Endothelial cell of umbilical vein (primary cell): ENCODE measurements around the gene PLXNB3. TPM values are rescaled to one million over a fixed set of nuclear protein-coding genes. Genes with fewer than 3 reads are reported as not detected.

Experiments
- BruUV-seq: library from RNA; stranded (reverse); fragments of 400-500 nt; replicated peaks from 2 replicates; lab custom pipeline; 2021; lab: Mats Ljungman, UMichigan
- CTCF ChIA-PET: fragments of 300-600, 350-600 bp; sonication (Branson Sonifier 250); formaldehyde crosslinking; loops from one replicate; lab custom pipeline; 2021; ENCODE audit warnings: antibody characterized with exemption, inconsistent platforms; lab: Charles Lee
- POLR2A ChIA-PET: fragments of 300-600, 350-600 bp; sonication (Branson Sonifier 250); formaldehyde crosslinking; loops from one replicate; lab custom pipeline; 2021; ENCODE audit warnings: antibody characterized with exemption, inconsistent platforms; lab: Charles Lee
- DNase-seq: peaks from one replicate; pipeline ENCODE4 v3.0.0-alpha.2; 2011; ENCODE audit warnings: low read depth, low spot score
- FAIRE-seq: peaks from 2 replicates; lab custom pipeline; 2011; peaks lifted over from hg19 to GRCh38; lab: Jason Lieb, UNC
- H2AFZ ChIP-seq: 2 replicates; pipeline ENCODE4 v1.6.0; 2012; ENCODE audit warnings: low read depth, low read length, control low read depth, inconsistent platforms
- H3K27ac ChIP-seq: 2 replicates; pipeline ENCODE4 v1.5.1; 2011; ENCODE audit warnings: low read depth, mild to moderate bottlenecking, control low read depth, low read length, moderate library complexity; ENCODE audit not compliant: insufficient read depth
- H3K27me3 ChIP-seq, 2 experiments: 2 replicates each; pipeline versions ENCODE4 v1.6.0 to v1.6.1; 2011; ENCODE audit warnings: low read length in 2 of 2, mixed read lengths in 1 of 2; ENCODE audit not compliant: control insufficient read depth in 2 of 2, insufficient read depth in 2 of 2
- H3K36me3 ChIP-seq, 2 experiments: 2 replicates in 1 of 2; 3 replicates in 1 of 2; pipeline ENCODE4 v1.5.1; 2011; ENCODE audit warnings: low read length in 2 of 2, mild to moderate bottlenecking in 1 of 2, moderate library complexity in 1 of 2; ENCODE audit not compliant: control insufficient read depth in 2 of 2, insufficient read depth in 2 of 2; ENCODE audit errors: extremely low read depth in 1 of 2
- H3K4me1 ChIP-seq: 3 replicates; pipeline ENCODE4 v1.5.1; 2011; ENCODE audit warnings: mild to moderate bottlenecking, low read length; ENCODE audit not compliant: control insufficient read depth, insufficient read depth; ENCODE audit errors: extremely low read depth
- H3K4me2 ChIP-seq: 2 replicates; pipeline ENCODE4 v1.6.1; 2011; ENCODE audit warnings: low read length, control low read depth, mixed read lengths; ENCODE audit not compliant: insufficient read depth
- H3K4me3 ChIP-seq, 3 experiments: fragments of 200-600 bp in 1 of 3; sonication (generic), shearing (Covaris generic) in 1 of 3; replicated peaks in 1 of 3; 2 replicates each; pipeline ENCODE4 v1.5.1; 2011 to 2016; ENCODE audit warnings: control low read depth in 3 of 3, low read length in 3 of 3, mild to moderate bottlenecking in 2 of 3, inconsistent platforms in 1 of 3, low read depth in 1 of 3, moderate library complexity in 1 of 3; ENCODE audit not compliant: insufficient read depth in 1 of 3
- H3K79me2 ChIP-seq: 2 replicates; pipeline ENCODE4 v1.6.0; 2012; ENCODE audit warnings: low read length, inconsistent platforms; ENCODE audit not compliant: control insufficient read depth, insufficient read depth
- H3K9ac ChIP-seq: replicated peaks from 2 replicates; pipeline ENCODE3; 2011; ENCODE audit warnings: low read length, control low read depth; ENCODE audit not compliant: insufficient read depth; ENCODE audit errors: extremely low read depth
- H3K9me1 ChIP-seq: replicated peaks from 3 replicates; pipeline ENCODE4 v1.6.0; 2011; ENCODE audit warnings: mild to moderate bottlenecking, low read length; ENCODE audit not compliant: control insufficient read depth, insufficient read depth; ENCODE audit errors: extremely low read depth
- H3K9me3 ChIP-seq: replicated peaks from 2 replicates; pipeline ENCODE4 v1.5.1; 2012; ENCODE audit warnings: low read length, inconsistent platforms; ENCODE audit not compliant: control insufficient read depth, insufficient read depth
- H4K20me1 ChIP-seq: replicated peaks from 2 replicates; pipeline ENCODE3; 2011; ENCODE audit warnings: mild to moderate bottlenecking, low read length; ENCODE audit not compliant: control insufficient read depth, insufficient read depth; ENCODE audit errors: extremely low read depth
- CTCF ChIP-seq, 2 donors: IDR thresholded peaks; 1 replicate in 1 of 2; 2 replicates in 1 of 2; pipeline ENCODE4 v1.5.1; 2011; ENCODE audit warnings: low read length in 2 of 2, mild to moderate bottlenecking in 2 of 2, moderate library complexity in 2 of 2, control low read depth in 1 of 2, inconsistent platforms in 1 of 2, low read depth in 1 of 2; ENCODE audit not compliant: insufficient read depth in 1 of 2; ENCODE audit errors: extremely low read depth in 1 of 2
- EZH2 ChIP-seq: IDR thresholded peaks from 2 replicates; pipeline ENCODE4 v1.6.1; 2012; ENCODE audit warnings: borderline replicate concordance, low read depth, mild to moderate bottlenecking, moderate library complexity, low read length, inconsistent platforms; ENCODE audit not compliant: severe bottlenecking
- JUN ChIP-seq: IDR thresholded peaks from 2 replicates; pipeline ENCODE4 v1.6.1; 2011; ENCODE audit warnings: borderline replicate concordance, low read depth; ENCODE audit not compliant: insufficient read length, insufficient read depth
- MYC ChIP-seq: IDR thresholded peaks from one replicate; pipeline ENCODE4 v1.6.1; 2011; ENCODE audit warnings: mild to moderate bottlenecking, low read depth, low read length
- POLR2A ChIP-seq: IDR thresholded peaks from 2 replicates; pipeline ENCODE4 v1.6.1; 2012; ENCODE audit warnings: low read depth, mild to moderate bottlenecking, control low read depth, low read length
- dilution Hi-C: fragments of 300-500 bp; cut with MboI; formaldehyde crosslinking; loops from one replicate; pipeline ENCODE4 v1.15.0; 2019; ENCODE audit warnings: low sequenced_read_pairs; ENCODE audit not compliant: extremely low pct_ligation_motif_present
- intact Hi-C: fragments of 100-400 bp; cut with micrococcal nuclease; formaldehyde crosslinking; loops from one replicate; pipeline ENCODE4 v1.10.0; 2022
- polyA plus RNA-seq, 4 experiments: library from polyadenylated mRNA; depleted of rRNA in 3 of 4; stranded (reverse) in 3 of 4; unstranded in 1 of 4; fragments of >200 nt; gene quantifications; 2 replicates each; pipeline versions ENCODE4 v1.2.1 to v1.2.3, GENCODE V29; 2011 to 2012; ENCODE audit warnings: missing spikeins in 1 of 4
- total RNA-seq: library from RNA; stranded (reverse); gene quantifications from 2 replicates; pipeline ENCODE4 v1.2.3, GENCODE V29; 2021
- TF ChIP-seq, protein P1 (sequence below): IDR thresholded peaks from 2 replicates; pipeline ENCODE4 v1.6.1; 2011; ENCODE audit not compliant: insufficient read depth, insufficient read length

Gene PLXNB3
- total and polyA plus RNA-seq, 2 donors (not counting 3 experiments of a cell fraction or from before 2014, with no cell fraction given) = 19.0 to 31.4 TPM

- H3K27me3 ChIP-seq = no peaks in the 10 kb centered on the region
- no peak overlapping the region for H2AFZ ChIP-seq
- POLR2A ChIA-PET = no interaction called here
These were observed 44.3 kb upstream of the PLXNB3 start for GRCh38 chrX:153719701-153720100.

More at GRCh38 chrX:153719701-153720100, 44.3 kb upstream of the PLXNB3 start:
- dilution Hi-C loops = no loop called here
- Histone ChIP-seq H3K27ac (no peak overlapping the region), H3K36me3 (peaks cover 10 to 21% of the 10 kb centered on the region in 2 experiments), H3K4me2 (no peak overlapping the region), H3K9me1 (no peaks in the 10 kb centered on the region), H3K4me1 (peaks cover 11% of the 10 kb centered on the region), H3K9me3 (no peaks in the 10 kb centered on the region), H3K9ac (no peak overlapping the region), H3K79me2 (peaks cover 46% of the 10 kb centered on the region), H4K20me1 (no peaks in the 10 kb centered on the region), H3K4me3 (no peak overlapping the region)
- intact Hi-C loops = no loop called here
- TF ChIP-seq MYC (no peak), CTCF (IDR thresholded peaks at IDR 0.05; ENCODE audit: extremely low read depth in 1 of 2, insufficient read depth in 1 of 2, low read depth in 1 of 2, low read length in 2 of 2) (no peak), EZH2 (no peak), JUN (no peak), POLR2A (no peak)
- TF ChIP-seq, protein P1, sequence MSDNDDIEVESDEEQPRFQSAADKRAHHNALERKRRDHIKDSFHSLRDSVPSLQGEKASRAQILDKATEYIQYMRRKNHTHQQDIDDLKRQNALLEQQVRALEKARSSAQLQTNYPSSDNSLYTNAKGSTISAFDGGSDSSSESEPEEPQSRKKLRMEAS = no peak
- no TSS peak for BruUV-seq
- DNase-seq (no peak), FAIRE-seq (no peak)
- CTCF ChIA-PET = no interaction called here
